ENCODE measurements around the gene ANAPC4. TPM values are rescaled to one million over a fixed set of nuclear protein-coding genes. Genes with fewer than 3 reads are reported as not detected.
"Not testable (repeated sequence)": the region's sequence is repeated elsewhere in the genome, so short reads cannot be mapped to it uniquely, and the experiment has no call there.

Gene ANAPC4, protein sequence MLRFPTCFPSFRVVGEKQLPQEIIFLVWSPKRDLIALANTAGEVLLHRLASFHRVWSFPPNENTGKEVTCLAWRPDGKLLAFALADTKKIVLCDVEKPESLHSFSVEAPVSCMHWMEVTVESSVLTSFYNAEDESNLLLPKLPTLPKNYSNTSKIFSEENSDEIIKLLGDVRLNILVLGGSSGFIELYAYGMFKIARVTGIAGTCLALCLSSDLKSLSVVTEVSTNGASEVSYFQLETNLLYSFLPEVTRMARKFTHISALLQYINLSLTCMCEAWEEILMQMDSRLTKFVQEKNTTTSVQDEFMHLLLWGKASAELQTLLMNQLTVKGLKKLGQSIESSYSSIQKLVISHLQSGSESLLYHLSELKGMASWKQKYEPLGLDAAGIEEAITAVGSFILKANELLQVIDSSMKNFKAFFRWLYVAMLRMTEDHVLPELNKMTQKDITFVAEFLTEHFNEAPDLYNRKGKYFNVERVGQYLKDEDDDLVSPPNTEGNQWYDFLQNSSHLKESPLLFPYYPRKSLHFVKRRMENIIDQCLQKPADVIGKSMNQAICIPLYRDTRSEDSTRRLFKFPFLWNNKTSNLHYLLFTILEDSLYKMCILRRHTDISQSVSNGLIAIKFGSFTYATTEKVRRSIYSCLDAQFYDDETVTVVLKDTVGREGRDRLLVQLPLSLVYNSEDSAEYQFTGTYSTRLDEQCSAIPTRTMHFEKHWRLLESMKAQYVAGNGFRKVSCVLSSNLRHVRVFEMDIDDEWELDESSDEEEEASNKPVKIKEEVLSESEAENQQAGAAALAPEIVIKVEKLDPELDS
- 10 to 100 TPM; 41.0 to 41.2 TPM for total RNA-seq

DNA sequence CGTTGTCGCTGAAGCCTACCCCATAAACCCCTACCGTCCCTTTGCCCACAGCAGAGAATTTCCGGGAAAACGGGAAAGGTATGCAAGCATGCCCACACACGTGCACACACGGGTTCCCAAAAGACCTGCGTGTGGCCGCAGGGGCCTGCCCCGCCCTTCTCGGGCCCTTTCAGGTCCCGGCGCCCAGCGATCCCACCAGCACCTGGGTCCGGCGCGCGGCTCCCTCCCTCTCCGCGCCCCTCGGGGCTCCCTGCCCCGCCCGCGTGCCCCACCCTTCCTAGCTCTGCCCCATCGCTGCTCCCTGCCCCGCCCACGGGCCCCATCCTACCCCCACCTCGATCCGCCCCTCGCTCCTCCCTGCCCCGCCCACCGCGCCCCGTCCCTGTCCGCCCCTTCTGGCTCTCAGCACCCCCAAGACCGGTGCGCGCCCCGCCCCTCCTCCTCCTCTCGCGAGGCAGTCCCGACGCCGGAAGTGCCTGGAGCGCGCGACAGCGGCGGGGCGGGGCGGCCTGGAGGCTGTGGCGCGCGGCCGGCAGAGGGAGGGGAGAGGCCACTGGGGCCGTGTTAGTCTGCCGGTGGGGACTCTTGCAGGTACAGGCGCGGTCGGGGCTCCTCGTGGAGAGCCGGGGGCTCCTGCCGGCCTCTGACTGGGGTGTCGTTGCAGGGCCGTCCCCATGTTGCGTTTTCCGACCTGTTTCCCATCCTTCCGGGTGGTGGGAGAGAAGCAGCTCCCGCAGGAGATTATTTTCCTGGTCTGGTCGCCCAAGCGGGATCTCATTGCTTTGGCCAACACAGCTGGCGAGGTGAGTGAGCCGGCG lies at the start of gene ANAPC4:
ANAPC4 (plus strand) TSS at position 510 of the 818 bp plus-strand sequence; CDS start at position 675, 165 bp downstream.
- POLR2A ChIA-PET = interaction anchor here (0.9 to 4.9 kb wide), 11 partner anchors 9 to 225 kb away, joined by 3 to 33 read pairs (median 5); partner anchors contain the start of genes PI4K2B, SEPSECS and ZCCHC4
- no peak within 1 kb of the TSS for H3K4me3 Mint-ChIP-seq
- no peaks in the 10 kb centered on the region for H3K9me3 Mint-ChIP-seq
- H3K4me1 Mint-ChIP-seq = peaks cover 11% of the 10 kb centered on the region
- no peaks in the 10 kb centered on the region for H3K27me3 Mint-ChIP-seq
- peaks cover 16% of the 10 kb centered on the region for H3K36me3 Mint-ChIP-seq (ENCODE audit: low read depth)
- CTCF ChIA-PET = interaction anchor here (0.6 to 3.3 kb wide), 9 partner anchors 8 to 217 kb away, joined by 3 to 24 read pairs (median 6); partner anchors contain the start of genes PI4K2B, SEPSECS and ZCCHC4
- peak; percentile 98 for DNase-seq
- H3K27ac Mint-ChIP-seq = peak within 1 kb of the TSS; percentile 85

DNA sequence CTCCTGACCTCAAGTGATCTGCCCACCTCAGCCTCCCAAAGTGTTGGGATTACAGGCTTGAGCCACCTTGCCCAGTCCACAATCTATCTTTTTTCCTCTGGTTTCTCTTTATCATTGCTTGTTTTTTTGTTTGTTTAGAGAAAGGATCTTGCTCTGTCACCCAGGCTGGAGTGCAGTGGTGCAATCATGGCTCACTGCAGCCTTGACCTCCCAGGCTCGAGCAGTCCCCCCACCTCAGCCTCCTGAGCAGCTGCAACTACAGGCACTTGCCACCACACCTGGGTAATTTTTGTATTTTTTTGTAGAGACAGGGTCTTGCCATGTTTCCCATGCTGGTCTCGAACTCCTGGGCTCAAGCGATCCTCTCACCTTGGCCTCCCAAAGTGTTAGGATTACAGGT lies 48.6 kb upstream of the ANAPC4 start:
- ChIA-PET CTCF (interaction anchor here (2.8 kb wide), 1 partner anchor 16 kb away, joined by 7 read pairs; the partner anchor contains the start of gene ZCCHC4), POLR2A (interaction anchor here (4.2 kb wide), 1 partner anchor 16 kb away, joined by 50 read pairs; the partner anchor contains the start of gene ZCCHC4)
- H3K36me3 Mint-ChIP-seq (ENCODE audit: low read depth); DNase-seq; H3K27me3 Mint-ChIP-seq; H3K4me3 Mint-ChIP-seq; H3K9me3 Mint-ChIP-seq; H3K27ac Mint-ChIP-seq: not testable (repeated sequence)
- peaks cover 21% of the 10 kb centered on the region for H3K4me1 Mint-ChIP-seq

DNA sequence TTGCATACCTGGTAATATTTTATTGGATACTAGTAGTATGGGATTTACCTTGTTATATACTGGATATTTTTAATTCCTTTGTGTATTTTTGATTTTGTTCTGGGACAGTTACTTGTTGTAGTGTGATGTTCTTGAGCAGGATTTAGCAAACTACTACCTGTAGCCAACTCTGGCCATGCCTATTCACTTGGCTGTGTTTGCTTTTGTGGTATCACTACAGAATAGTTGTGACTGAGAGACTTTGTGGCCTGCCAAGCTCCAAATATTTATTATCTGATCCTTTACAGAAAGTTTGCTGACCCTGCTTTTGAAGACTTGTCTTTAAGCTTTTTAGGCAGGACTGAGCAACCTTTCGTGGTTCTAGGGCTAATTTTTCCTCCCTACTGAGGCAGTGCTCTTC lies 46.7 kb upstream of the ANAPC4 start:
- H3K4me3 Mint-ChIP-seq = no peak overlapping the region
- no peaks in the 10 kb centered on the region for H3K36me3 Mint-ChIP-seq (ENCODE audit: low read depth)
- H3K27ac Mint-ChIP-seq = no peak overlapping the region
- peaks cover 21% of the 10 kb centered on the region for H3K4me1 Mint-ChIP-seq
- no peak for DNase-seq
- H3K9me3 Mint-ChIP-seq = no peaks in the 10 kb centered on the region
- ChIA-PET POLR2A (interaction anchor here (1.3 to 4.2 kb wide), 6 partner anchors 8 to 170 kb away, joined by 4 to 50 read pairs (median 14); partner anchors contain the start of genes ANAPC4, SEPSECS and ZCCHC4), CTCF (interaction anchor here (0.8 to 5.5 kb wide), 6 partner anchors 10 to 186 kb away, joined by 3 to 97 read pairs (median 6); partner anchors contain the start of genes ANAPC4 and ZCCHC4)
- no peaks in the 10 kb centered on the region for H3K27me3 Mint-ChIP-seq

DNA sequence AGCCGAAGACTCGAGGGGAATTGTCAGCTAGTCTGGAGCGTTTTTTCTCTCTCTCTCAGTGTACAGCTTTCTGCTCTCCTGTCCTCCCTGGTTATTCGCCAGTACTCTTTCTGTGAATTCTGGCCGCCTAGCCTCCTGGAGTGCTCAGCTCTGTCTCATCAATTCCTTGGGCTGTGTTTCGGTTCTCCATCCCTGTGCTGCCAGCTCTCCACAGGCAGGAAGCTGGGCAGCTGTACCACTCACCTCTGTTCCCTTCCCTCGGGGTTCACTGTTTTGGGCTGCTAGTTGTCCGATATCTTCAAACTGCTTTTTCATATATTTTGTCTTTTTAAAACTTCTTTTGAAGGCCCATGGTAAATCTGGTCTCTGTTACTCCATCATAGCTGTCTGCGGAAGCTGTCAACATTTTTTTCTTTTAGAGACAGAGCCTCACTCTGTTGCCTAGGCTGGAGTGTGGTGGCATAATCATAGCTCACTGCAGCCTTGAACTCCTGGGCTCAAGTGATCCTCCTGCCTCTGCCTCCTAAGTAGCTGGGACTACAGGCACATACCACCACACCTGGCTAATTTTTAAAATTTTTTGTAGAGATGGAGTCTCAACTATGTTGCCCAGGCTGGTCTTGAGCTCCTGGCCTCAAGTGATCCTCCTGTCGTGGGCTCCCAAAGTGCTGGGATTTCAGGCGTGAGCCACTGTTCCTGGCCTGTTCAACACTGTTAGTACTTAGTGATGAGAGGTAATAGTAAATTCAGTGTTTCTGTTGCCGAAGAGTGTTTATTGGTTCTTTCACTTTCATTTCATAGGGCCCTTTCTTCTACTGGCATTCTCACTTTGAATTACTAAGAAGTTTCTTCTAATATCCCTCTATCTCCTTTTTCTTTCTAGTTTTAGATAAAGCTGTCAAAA lies 45.9 kb upstream of the ANAPC4 start:
- ChIA-PET POLR2A (interaction anchor here (0.8 to 4.2 kb wide), 12 partner anchors 9 to 171 kb away, joined by 3 to 50 read pairs (median 4); partner anchors contain the start of genes ANAPC4, PI4K2B, SEPSECS and ZCCHC4), CTCF (interaction anchor here (0.7 to 5.5 kb wide), 11 partner anchors 11 to 186 kb away, joined by 3 to 97 read pairs (median 5); partner anchors contain the start of genes ANAPC4 and ZCCHC4)
- Mint-ChIP-seq H3K9me3 (no peaks in the 10 kb centered on the region), H3K27me3 (no peaks in the 10 kb centered on the region), H3K27ac (peak overlapping the region; percentile 93), H3K36me3 (ENCODE audit: low read depth) (no peaks in the 10 kb centered on the region), H3K4me3 (peak overlapping the region; percentile 84), H3K4me1 (peaks cover 21% of the 10 kb centered on the region)
- DNase-seq = peak; percentile 22

DNA sequence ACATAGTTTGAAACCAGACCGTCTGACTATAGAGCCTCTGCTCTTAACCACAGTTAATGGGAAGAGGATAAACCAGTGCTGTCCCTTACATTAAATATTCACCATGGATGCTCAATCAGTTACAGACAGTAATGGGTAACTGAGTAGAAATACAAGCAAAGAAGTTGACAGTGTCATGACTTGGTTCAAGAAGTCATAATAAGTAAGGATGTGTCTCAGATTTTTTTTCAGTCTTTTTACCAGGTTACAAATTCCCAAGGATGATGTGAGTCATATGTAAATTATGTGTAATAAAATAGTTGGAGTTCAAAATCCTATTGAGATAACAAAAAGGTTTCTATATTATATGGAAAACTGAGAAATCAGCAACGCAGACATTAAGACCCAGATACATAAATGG lies 33.4 kb upstream of the ANAPC4 start:
- Mint-ChIP-seq H3K9me3 (no peaks in the 10 kb centered on the region), H3K27me3 (no peaks in the 10 kb centered on the region)
- CTCF ChIA-PET = no interaction called here

DNA sequence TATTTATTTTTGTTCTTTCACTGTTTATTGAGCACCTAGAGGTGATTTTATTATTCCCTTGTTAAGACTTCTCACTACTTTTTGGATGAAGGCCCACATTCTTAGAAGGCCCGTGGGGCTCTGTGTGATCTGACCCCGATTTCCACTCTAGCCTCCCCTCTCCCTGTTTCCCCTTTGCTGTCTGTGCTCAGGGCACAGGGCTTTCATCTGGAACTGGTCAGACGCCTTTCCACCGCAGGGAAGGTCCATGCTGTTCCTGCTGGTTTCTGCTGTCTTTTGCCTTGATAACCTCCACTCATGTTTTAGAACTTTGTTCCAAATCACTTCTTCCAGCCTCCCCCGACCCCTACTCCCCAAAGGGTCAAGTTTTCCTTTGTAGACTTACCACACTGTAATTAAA lies 31.3 kb upstream of the ANAPC4 start:
- ChIA-PET POLR2A (interaction anchor here (1.4 kb wide), 1 partner anchor 112 kb away, joined by 3 read pairs; no protein-coding TSS in a partner anchor), CTCF (interaction anchor here (1.4 kb wide), 1 partner anchor 33 kb away, joined by 7 read pairs; the partner anchor contains the start of gene ZCCHC4)
- Mint-ChIP-seq H3K9me3 (no peaks in the 10 kb centered on the region), H3K27me3 (no peaks in the 10 kb centered on the region), H3K4me1 (no peaks in the 10 kb centered on the region), H3K4me3 (no peak overlapping the region), H3K36me3 (ENCODE audit: low read depth) (no peaks in the 10 kb centered on the region), H3K27ac (no peak overlapping the region)
- DNase-seq = no peak

More for the DNA sequence above, 33.4 kb upstream of the ANAPC4 start:
- no peak overlapping the region for H3K4me3 Mint-ChIP-seq
- no peak overlapping the region for H3K27ac Mint-ChIP-seq
- no peak for DNase-seq
- H3K36me3 Mint-ChIP-seq (ENCODE audit: low read depth) = peaks cover 4% of the 10 kb centered on the region
- POLR2A ChIA-PET = no interaction called here
- no peaks in the 10 kb centered on the region for H3K4me1 Mint-ChIP-seq

DNA sequence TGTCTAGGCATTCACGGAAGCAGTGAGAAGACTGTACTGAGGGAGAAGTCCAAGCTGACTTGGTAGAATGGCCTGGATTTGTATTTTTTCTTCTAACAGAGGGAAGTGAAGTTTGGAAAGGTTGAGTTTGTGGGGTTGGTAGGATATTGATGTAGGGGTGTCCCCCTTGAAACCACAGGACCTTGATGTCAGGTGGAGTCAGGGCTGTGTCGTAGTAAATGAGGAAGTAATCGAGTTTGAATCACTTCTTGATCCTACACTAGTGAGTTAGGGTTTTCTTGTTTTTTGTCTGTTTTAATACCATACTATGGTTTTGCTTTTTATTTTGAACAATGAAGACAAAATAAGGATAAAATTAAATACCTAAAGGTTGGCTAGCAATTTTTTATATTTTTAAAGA lies 30.1 kb upstream of the ANAPC4 start:
- Mint-ChIP-seq H3K4me3 (no peak overlapping the region), H3K9me3 (no peaks in the 10 kb centered on the region), H3K36me3 (ENCODE audit: low read depth) (no peaks in the 10 kb centered on the region), H3K4me1 (no peaks in the 10 kb centered on the region), H3K27me3 (no peaks in the 10 kb centered on the region), H3K27ac (no peak overlapping the region)
- DNase-seq = no peak
- ChIA-PET POLR2A (interaction anchor here (1.5 kb wide), 1 partner anchor 15 kb away, joined by 4 read pairs; no protein-coding TSS in a partner anchor), CTCF (interaction anchor here (0.7 to 1.6 kb wide), 2 partner anchors 15 to 35 kb away, joined by 3 to 5 read pairs; partner anchors contain the start of gene ZCCHC4)

DNA sequence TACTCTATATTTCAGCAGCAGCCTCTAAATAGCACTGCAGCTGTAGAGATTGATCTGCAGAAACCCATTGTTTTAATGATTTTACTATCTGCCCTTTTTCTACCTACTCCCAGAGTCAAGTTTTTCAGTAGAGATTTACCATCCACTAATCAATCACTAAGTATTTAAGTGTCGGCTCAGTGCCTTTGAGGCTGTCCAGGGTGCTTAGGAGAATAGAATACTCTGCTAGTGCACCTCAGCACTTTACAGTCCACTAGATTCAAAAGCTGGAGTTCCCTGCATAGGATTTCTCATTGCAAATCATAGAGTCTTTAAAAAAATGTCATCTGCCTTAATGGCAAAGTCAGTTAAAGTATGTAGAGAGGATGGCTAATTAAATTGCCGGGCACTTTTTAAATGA lies 29.6 kb upstream of the ANAPC4 start:
- ChIA-PET CTCF (interaction anchor here (1.6 kb wide), 1 partner anchor 15 kb away, joined by 5 read pairs; no protein-coding TSS in a partner anchor), POLR2A (interaction anchor here (1.5 kb wide), 1 partner anchor 15 kb away, joined by 4 read pairs; no protein-coding TSS in a partner anchor)
- Mint-ChIP-seq H3K27ac (no peak overlapping the region), H3K4me3 (no peak overlapping the region), H3K9me3 (no peaks in the 10 kb centered on the region), H3K36me3 (ENCODE audit: low read depth) (no peaks in the 10 kb centered on the region), H3K4me1 (no peaks in the 10 kb centered on the region), H3K27me3 (no peaks in the 10 kb centered on the region)
- no peak for DNase-seq

DNA sequence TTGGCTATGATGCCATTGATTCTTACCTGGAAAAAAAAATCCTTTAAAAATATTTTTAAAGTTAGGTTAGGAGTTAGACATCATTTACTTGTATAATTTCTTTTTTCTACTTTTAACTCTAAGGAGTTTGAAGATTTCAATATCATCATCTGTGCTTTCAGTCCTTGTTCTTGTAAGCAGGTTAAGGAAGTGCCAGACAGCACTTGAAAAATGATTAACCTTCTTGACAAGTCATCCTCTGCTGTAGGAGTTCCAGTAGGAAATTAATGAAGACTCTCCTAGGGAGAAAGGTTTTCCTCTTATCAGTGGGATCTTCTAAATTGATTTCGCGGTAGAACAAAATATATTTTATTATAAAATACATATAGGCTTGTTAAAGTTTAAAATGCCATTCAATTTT lies 29.1 kb upstream of the ANAPC4 start:
- H3K4me3 Mint-ChIP-seq = no peak overlapping the region
- no peaks in the 10 kb centered on the region for H3K27me3 Mint-ChIP-seq
- H3K36me3 Mint-ChIP-seq (ENCODE audit: low read depth) = no peaks in the 10 kb centered on the region
- H3K9me3 Mint-ChIP-seq = no peaks in the 10 kb centered on the region
- CTCF ChIA-PET = interaction anchor here (1.6 kb wide), 1 partner anchor 16 kb away, joined by 5 read pairs; no protein-coding TSS in a partner anchor
- POLR2A ChIA-PET = no interaction called here
- H3K27ac Mint-ChIP-seq = no peak overlapping the region
- DNase-seq = no peak
- no peaks in the 10 kb centered on the region for H3K4me1 Mint-ChIP-seq

DNA sequence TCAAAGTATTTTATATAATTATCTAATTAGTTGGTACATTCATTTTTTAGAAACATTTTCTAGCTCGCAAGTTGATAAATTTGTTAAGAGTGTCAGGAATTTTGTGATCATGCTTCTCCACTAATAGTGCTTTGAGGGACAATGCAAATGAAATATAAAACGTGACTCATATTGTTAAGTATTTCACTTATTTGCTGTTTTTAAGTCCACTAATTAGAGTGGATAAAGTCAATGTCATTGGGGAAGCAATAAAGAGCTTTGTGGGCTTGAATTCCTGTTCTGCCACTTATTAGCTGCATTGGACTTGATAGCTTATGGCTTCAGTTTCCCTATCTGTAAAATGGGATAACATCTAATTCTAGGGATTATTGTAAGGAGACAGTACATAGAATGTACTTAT lies 26.5 kb upstream of the ANAPC4 start:
- H3K9me3 Mint-ChIP-seq = no peaks in the 10 kb centered on the region
- no peaks in the 10 kb centered on the region for H3K4me1 Mint-ChIP-seq
- DNase-seq = no peak
- POLR2A ChIA-PET = interaction anchor here (1.3 kb wide), 1 partner anchor 8 kb away, joined by 3 read pairs; no protein-coding TSS in a partner anchor
- no peaks in the 10 kb centered on the region for H3K27me3 Mint-ChIP-seq
- H3K27ac Mint-ChIP-seq = no peak overlapping the region
- CTCF ChIA-PET = interaction anchor here (1.8 kb wide), 1 partner anchor 38 kb away, joined by 12 read pairs; the partner anchor contains the start of gene ZCCHC4
- no peaks in the 10 kb centered on the region for H3K36me3 Mint-ChIP-seq (ENCODE audit: low read depth)
- no peak overlapping the region for H3K4me3 Mint-ChIP-seq
